A673 (cell line): Measurements from ENCODE around the gene SPNS2. TPM values are rescaled to one million over a fixed set of nuclear protein-coding genes. Genes with fewer than 3 reads are reported as not detected.

Experiments used
- BruUV-seq: library from RNA; stranded (reverse); fragments of 400-500 nt; replicated peaks from 2 replicates; lab custom pipeline; 2021; lab: Mats Ljungman, UMichigan
- CTCF ChIA-PET: fragments of 300-600 bp; sonication (Branson Sonifier 250); formaldehyde crosslinking; loops from one replicate; lab custom pipeline; 2022; ENCODE audit warnings: antibody characterized with exemption; lab: Charles Lee
- POLR2A ChIA-PET: fragments of 300-600 bp; sonication (Branson Sonifier 250); formaldehyde crosslinking; loops from one replicate; lab custom pipeline; 2022; ENCODE audit warnings: antibody characterized with exemption; ENCODE audit not compliant: low non-redundant PET; lab: Charles Lee
- DNase-seq: peaks from one replicate; pipeline ENCODE4 v3.0.0-alpha.2; 2015; ENCODE audit warnings: low spot score
- H3K27ac ChIP-seq: fragments of 200-600 bp; sonication (generic); 2 replicates; pipeline ENCODE4 v1.5.1; 2016; ENCODE audit warnings: mixed run types, low read depth, mild to moderate bottlenecking, mixed read lengths, antibody characterized with exemption, low read length; ENCODE audit not compliant: poor library complexity, severe bottlenecking
- H3K27me3 ChIP-seq: fragments of 200-600 bp; sonication (generic); replicated peaks from 2 replicates; pipeline ENCODE4 v1.6.1; 2017; ENCODE audit warnings: mixed run types, low read depth, mild to moderate bottlenecking, mixed read lengths, antibody characterized with exemption, low read length; ENCODE audit not compliant: insufficient read depth, poor library complexity
- H3K36me3 ChIP-seq: fragments of 200-600 bp; sonication (generic); 2 replicates; pipeline ENCODE4 v1.6.1; 2016; ENCODE audit warnings: mixed run types, mild to moderate bottlenecking, mixed read lengths, antibody characterized with exemption, low read length; ENCODE audit not compliant: insufficient read depth, poor library complexity, severe bottlenecking
- H3K4me1 ChIP-seq: fragments of 200-600 bp; sonication (generic); 2 replicates; pipeline ENCODE4 v1.6.1; 2017; ENCODE audit warnings: mixed run types, mild to moderate bottlenecking, mixed read lengths, antibody characterized with exemption, low read length; ENCODE audit not compliant: insufficient read depth, poor library complexity, severe bottlenecking
- H3K4me3 ChIP-seq: fragments of 200-600 bp; sonication (generic); 2 replicates; pipeline ENCODE4 v1.5.1; 2016; ENCODE audit warnings: low read depth, mixed run types, mild to moderate bottlenecking, mixed read lengths, low read length; ENCODE audit not compliant: poor library complexity, severe bottlenecking
- H3K9me3 ChIP-seq: fragments of 200-600 bp; sonication (generic); 2 replicates; pipeline ENCODE4 v1.6.1; 2016; ENCODE audit warnings: mixed run types, low read depth, mild to moderate bottlenecking, mixed read lengths, antibody characterized with exemption, low read length; ENCODE audit not compliant: poor library complexity, severe bottlenecking
- EZH2 ChIP-seq: fragments of 200-600 bp; sonication (generic); IDR thresholded peaks from 2 replicates; pipeline ENCODE4 v1.6.1; 2017; ENCODE audit warnings: borderline replicate concordance, low read depth, mild to moderate bottlenecking, mixed read lengths, antibody characterized with exemption, low read length; ENCODE audit not compliant: poor library complexity, severe bottlenecking
- intact Hi-C: fragments of 100-400 bp; cut with micrococcal nuclease; formaldehyde crosslinking; loops from one replicate; pipeline ENCODE4 v1.10.0; 2022; ENCODE audit not compliant: unreplicated experiment
- total RNA-seq: library from RNA; stranded (reverse); gene quantifications from 2 replicates; pipeline ENCODE4 v1.2.3, GENCODE V29; 2021
- TF ChIP-seq, protein P1 (sequence below): fragments of 300-800, 200-600 bp; sonication (generic); conservative IDR thresholded peaks from 2 replicates; pipeline ENCODE4 v1.5.1; 2017; ENCODE audit warnings: low read depth, mild to moderate bottlenecking, antibody characterized with exemption, low read length, moderate library complexity, mixed read lengths

The SPNS2 gene
- total RNA-seq, 1 experiment from 2014 or later, result not detected

DNA sequence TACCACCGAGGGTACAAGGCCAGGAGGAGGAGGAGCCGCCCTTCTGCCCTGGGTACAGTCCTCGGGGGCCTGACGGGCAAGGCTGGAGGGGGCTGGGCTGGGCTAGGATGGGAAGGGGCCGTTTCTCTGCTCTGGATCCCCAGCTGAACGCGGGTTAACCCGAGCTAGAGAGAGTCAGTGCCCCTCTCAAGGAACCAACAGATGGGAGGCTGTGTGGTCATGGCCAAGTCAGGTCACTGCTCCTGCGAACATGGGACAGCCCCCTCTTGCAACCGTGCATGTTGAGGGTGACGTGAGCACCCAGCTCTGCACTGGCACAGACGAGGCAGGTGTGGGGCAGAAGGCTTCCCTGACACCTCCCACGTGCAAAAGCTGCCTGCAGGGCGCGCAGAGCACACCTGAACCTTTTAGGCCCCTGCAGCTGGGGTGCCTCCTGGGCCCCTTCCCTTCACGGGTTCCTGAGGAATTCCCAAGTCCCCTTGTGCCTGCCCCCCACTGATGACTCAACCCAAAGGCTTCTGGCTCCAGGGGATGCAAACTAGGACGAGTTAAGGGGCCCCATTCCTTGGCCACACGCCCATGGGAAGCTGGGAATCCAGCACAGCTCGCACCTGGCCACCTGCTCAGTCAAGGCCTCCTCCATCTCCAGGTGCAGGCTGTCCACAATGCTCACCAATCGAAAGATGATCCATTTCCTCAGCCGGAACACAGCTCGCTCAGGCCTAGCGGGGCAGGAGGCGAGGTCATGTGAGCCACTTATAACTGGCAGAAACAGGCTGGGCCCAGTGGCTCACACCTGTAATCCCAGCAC is 50.2 kb downstream of the SPNS2 start:
- CTCF ChIA-PET, result interaction anchor here (0.6 kb wide), 1 partner anchor 128 kb away, joined by 7 read pairs; no protein-coding TSS in a partner anchor
- TF ChIP-seq, protein P1, sequence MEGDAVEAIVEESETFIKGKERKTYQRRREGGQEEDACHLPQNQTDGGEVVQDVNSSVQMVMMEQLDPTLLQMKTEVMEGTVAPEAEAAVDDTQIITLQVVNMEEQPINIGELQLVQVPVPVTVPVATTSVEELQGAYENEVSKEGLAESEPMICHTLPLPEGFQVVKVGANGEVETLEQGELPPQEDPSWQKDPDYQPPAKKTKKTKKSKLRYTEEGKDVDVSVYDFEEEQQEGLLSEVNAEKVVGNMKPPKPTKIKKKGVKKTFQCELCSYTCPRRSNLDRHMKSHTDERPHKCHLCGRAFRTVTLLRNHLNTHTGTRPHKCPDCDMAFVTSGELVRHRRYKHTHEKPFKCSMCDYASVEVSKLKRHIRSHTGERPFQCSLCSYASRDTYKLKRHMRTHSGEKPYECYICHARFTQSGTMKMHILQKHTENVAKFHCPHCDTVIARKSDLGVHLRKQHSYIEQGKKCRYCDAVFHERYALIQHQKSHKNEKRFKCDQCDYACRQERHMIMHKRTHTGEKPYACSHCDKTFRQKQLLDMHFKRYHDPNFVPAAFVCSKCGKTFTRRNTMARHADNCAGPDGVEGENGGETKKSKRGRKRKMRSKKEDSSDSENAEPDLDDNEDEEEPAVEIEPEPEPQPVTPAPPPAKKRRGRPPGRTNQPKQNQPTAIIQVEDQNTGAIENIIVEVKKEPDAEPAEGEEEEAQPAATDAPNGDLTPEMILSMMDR, result no peak
- no peak for TF ChIP-seq EZH2
- POLR2A ChIA-PET, result no interaction called here

DNA sequence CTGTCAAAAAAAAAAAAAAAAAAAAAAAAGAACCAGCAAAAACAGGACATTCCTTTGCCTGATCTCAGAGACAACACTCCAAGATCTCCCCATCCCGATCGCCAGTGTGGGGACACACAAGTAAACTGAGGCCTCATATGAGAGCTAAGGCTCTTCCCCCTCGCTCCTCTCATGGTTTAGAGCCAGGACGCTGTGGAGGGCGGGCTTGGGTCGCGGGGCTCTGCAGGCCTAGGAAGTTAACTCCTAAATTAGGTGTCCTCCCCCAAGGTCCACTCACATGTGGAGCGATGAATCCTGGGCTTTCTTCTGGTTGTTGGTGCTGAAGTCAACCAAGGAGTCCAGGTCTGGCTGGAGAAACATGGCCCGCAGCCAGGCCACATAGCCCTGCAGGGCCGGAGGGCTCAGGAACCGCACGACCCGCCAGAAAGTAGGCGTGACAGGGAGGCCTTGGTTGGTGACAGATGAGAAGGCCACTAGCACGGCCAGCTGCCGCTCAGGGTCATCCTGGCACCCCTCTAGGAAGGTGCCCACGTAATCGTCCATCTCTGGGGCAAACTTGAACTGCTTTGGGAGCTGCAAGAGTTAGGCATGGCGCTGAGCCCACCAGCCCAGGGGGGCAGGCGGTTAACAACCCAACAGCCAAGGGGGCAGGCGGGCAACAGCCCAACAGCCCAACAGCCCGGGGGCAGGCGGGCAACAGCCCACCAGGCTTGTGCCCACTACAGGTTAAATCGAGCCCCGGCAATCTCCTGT is 51.3 kb downstream of the SPNS2 start:
- CTCF ChIA-PET, result interaction anchor here (0.6 kb wide), 1 partner anchor 129 kb away, joined by 7 read pairs; no protein-coding TSS in a partner anchor
- BruUV-seq, result no TSS peak
- POLR2A ChIA-PET, result no interaction called here

More for the DNA sequence above, 50.2 kb downstream of the SPNS2 start:
- Histone ChIP-seq H3K4me1 (peaks cover 1% of the 10 kb centered on the region), H3K36me3 (peaks cover 78% of the 10 kb centered on the region), H3K9me3 (no peaks in the 10 kb centered on the region), H3K4me3 (no peak overlapping the region), H3K27ac (no peak overlapping the region), H3K27me3 (no peaks in the 10 kb centered on the region)
- no TSS peak for BruUV-seq
- DNase-seq, result no peak
- intact Hi-C loops, result no loop called here

DNA sequence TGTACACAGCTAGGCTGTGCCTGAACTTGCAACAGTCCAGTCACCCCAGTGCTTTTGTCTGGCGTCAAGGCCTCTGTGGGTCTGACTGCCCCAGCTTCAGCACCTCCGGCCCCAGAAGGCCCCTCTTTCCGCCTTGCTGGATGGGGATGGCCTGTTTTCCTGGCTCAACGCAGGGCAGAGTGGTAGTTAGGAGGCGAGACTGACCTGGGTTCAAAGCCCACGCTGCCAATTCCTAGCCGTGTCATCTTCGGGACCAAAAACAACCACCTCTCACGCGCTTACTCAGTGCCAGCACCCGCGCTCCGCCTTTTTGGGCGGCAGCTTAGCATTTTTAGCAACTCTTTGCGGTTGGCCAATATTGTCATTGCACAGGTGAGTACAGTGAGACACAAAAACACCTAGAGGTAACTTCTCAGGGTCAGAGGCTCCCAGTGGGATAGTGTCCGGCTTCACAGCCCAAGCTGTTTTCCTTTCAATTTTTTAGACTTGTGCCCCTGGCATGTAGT is 51.9 kb downstream of the SPNS2 start:
- Histone ChIP-seq H3K4me3 (no peak overlapping the region), H3K9me3 (no peaks in the 10 kb centered on the region), H3K27ac (no peak overlapping the region), H3K4me1 (peaks cover 6% of the 10 kb centered on the region), H3K27me3 (no peaks in the 10 kb centered on the region), H3K36me3 (peaks cover 71% of the 10 kb centered on the region)
- no TSS peak for BruUV-seq
- intact Hi-C loops, result no loop called here
- ChIA-PET CTCF (no interaction called here), POLR2A (no interaction called here)
- TF ChIP-seq, protein P1, result no peak
- TF ChIP-seq EZH2, result no peak
- DNase-seq, result no peak

More for the DNA sequence above, 51.3 kb downstream of the SPNS2 start:
- Histone ChIP-seq H3K27me3 (no peaks in the 10 kb centered on the region), H3K27ac (no peak overlapping the region), H3K4me3 (no peak overlapping the region), H3K36me3 (peaks cover 77% of the 10 kb centered on the region), H3K9me3 (no peaks in the 10 kb centered on the region), H3K4me1 (peaks cover 6% of the 10 kb centered on the region)
- TF ChIP-seq, protein P1, result no peak
- TF ChIP-seq EZH2, result no peak
- intact Hi-C loops, result no loop called here
- no peak for DNase-seq
